ENCODE measurements around the gene ZZZ3.
A peak's percentile ranks its signal among the peaks of the same experiment; 100 is the strongest.
"Not testable (repeated sequence)": the region's sequence is repeated elsewhere in the genome, so short reads cannot be mapped to it uniquely, and the experiment has no call there.

Gene ZZZ3

DNA sequence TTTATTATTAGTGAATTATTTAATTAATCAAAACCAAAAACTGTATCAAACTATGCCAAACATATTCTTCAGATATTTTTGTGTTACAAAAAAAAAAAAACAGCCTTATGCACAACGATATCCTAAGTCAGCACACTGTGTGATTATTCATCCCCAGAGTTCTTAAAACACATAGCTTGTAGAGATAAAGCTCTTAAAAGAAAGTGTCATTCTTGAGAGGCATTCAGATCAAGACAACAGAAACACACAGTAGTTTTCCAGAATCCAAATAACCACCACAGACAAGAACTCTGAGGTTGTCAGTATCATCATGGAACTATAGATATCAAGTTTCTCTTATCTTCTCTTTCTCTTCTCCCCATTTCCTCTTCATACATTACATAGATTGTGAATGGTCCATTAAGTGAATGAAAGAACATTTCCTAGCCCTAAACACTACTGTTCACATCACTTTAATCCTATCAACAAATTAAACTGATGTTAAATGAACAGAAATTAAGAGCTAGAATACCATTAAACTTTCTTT, 13.5 kb downstream of the ZZZ3 start:
- peak; percentile 48 for DNase-seq

GRCh38 chr1:77664939-77665516, 17.4 kb downstream of the ZZZ3 start:
- DNase-seq: no peak

DNA sequence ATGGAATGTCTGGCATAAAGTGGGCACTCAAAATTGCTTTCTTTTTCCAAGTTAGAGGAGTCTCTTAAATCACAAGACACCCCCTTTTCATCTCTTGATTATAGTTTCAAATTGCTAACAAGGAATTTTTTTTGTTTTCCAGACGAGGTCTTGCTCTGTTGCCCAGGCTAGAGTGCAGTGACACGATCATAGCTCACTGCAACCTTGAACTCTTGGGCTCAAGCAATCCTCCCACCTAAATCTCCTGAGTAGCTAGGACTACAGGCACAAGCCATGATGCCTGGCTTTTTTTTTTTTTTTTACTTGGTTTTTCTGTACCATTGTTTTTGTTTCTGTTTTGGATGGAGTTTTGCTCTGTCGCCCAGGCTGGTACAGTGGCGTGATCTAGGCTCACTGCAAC, 20.8 kb downstream of the ZZZ3 start:
- no peak for DNase-seq

DNA sequence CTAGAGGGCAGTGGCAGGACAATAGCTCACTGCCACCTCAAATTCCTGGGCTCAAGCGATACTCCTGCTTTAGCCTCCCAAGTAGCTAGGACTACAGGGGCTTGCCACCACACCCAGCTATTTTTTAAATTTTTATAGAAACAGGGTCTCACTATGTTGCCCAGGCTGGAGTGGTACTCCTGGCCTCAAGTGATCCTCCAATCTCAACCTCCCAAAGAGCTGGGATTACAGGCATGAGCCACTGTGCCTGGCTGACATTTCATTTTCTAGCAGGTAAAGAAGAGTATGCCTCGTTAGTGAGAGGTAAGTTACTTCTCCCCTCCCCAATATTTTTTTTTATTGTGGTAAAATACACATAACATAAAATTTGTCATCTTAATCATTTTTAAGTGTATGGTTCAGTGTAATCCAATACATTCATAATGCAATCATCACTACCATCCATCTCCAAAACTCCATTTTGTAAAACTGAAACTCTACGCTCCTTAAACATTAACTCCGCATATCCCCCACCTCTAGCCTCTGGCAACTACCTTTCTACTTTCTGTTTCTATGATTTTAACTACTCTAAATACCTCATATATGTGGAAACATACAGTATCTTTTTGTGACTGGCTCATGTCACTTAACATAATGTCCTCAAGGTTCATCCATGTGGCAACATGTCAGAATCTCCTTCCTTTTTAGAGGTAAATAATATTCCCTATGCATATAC, 22.4 kb downstream of the ZZZ3 start:
- no peak for DNase-seq

- no peak for DNase-seq
These were observed 24.2 kb downstream of the ZZZ3 start for GRCh38 chr1:77658271-77658670.

GRCh38 chr1:77655431-77655974, 27.0 kb downstream of the ZZZ3 start:
- peak; percentile 26 for DNase-seq

DNA sequence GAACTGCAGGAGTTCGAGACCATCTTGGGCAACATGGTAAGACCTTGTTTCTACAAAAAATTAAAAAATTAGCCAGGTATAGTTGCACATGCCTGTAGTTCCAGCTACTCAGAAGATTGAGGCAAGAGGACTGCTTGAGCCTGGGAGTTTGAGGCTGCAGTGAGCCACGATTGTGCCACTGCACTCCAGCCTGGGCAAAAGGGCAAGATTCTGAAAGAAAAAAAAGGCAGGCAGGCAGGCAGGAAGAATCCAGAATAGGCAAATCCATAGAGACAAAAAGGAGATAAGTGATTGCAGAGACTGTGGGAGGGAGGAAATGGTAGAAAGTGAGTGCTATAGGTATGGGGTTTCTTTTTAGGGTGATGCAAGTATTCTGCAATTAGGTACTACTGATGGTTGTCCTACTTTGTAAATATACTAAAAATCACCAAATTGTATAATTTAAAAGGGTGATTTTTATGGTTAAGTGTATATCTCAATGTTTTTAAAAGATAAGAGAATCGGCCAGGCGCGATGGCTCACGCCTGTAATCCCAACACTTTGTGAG, 29.4 kb downstream of the ZZZ3 start:
- DNase-seq: no peak

DNA sequence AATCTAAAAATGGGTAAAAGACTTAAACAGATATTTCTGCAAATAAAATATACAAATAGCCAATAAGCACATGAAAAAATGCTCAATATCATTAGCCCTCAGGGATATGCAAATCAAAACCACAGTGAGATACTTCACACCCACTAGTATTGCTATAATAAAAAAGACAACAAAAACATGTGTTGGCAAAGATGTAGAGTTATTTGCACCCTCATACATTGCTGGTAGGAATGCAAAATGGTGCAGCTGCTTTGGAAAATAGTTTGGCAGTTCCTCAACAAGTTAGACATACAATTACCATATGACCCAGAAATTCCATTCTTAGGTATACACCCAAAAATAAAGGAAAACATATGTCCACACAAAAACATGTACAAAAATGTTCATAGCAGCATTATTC, 30.2 kb downstream of the ZZZ3 start:
- DNase-seq: no peak

GRCh38 chr1:77649127-77649526, 33.3 kb downstream of the ZZZ3 start:
- no peak for DNase-seq

GRCh38 chr1:77646224-77646623, 36.2 kb downstream of the ZZZ3 start:
- DNase-seq: not testable (repeated sequence)

- no peak for DNase-seq
These were observed 39.0 kb downstream of the ZZZ3 start for GRCh38 chr1:77643456-77643855.

GRCh38 chr1:77642941-77643340, 39.5 kb downstream of the ZZZ3 start:
- no peak for DNase-seq

DNA sequence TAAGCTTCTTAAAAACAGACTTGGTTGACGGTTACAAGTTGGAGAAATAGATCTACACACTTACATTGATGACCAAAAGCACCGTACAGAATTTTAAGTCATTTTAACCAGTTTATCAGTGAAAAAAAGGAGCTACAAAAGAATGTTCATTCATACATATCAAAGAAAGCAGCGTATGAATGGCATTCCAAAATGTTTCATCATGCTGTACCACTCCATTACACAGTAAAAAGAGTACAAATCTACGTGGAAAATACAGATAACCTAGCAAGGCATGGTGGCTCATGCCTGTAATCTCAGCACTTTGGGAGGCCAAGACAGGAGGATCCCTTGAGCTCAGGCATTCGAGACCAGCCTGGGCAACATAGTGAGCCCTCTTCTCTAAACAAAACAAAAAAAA, 40.3 kb downstream of the ZZZ3 start:
- no peak for DNase-seq

DNA sequence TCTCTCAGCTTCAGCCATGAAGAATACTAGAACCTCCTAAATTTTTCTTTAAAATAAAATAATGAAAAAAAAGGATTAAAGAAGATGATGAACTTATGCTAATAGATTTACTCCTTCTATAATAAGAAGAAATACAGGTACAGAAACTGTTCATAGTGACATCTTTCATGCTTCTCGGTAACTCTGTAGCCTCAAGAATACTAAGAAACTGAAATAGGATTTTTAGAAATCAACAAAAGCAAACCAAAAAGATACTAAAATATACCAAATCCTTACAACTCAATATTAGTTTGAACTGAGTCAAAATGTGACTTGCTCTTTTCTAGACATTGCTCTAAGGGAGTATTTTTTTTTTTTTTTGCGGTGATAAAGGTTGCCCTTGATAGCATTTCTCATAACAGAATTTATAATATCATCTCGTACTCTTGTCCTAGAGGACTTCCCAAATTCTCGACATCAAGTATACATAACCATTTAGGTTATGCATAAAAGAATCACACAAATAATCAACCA, 42.8 kb downstream of the ZZZ3 start:
- no peak for DNase-seq

- no peak for DNase-seq
These were observed 43.4 kb downstream of the ZZZ3 start for GRCh38 chr1:77639056-77639455.

DNA sequence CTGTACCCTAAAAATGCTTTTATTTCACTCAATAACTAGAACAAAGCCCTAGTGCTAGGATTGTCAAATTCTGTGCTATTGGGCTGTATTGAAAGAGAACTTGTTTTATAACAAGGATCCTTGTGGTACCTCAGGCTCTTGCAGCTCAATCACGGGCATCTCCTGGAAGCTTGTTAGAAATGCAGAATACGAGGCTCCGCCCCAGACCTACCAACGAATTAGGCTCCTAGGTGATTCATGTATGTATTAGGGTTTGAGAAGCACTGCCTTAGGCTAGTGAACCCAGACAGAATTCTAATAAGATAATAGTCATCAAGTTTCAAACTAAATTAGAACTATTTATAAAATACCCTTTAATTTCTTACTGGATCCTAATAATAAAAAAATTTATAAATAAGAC, 45.6 kb downstream of the ZZZ3 start:
- no peak for DNase-seq
